Stimulated activated CD8-positive, alpha-beta memory T cell treated with anti-CD3 and anti-CD28 coated beads, Interleukin-4, amount 100 ng/mL, for 48 hours (primary cell): Measurements from ENCODE around the gene CARNS1.

Experiments
- DNase-seq: peaks from one replicate; pipeline ENCODE4 v3.0.0-alpha.2; 2020

CARNS1 gene

DNA sequence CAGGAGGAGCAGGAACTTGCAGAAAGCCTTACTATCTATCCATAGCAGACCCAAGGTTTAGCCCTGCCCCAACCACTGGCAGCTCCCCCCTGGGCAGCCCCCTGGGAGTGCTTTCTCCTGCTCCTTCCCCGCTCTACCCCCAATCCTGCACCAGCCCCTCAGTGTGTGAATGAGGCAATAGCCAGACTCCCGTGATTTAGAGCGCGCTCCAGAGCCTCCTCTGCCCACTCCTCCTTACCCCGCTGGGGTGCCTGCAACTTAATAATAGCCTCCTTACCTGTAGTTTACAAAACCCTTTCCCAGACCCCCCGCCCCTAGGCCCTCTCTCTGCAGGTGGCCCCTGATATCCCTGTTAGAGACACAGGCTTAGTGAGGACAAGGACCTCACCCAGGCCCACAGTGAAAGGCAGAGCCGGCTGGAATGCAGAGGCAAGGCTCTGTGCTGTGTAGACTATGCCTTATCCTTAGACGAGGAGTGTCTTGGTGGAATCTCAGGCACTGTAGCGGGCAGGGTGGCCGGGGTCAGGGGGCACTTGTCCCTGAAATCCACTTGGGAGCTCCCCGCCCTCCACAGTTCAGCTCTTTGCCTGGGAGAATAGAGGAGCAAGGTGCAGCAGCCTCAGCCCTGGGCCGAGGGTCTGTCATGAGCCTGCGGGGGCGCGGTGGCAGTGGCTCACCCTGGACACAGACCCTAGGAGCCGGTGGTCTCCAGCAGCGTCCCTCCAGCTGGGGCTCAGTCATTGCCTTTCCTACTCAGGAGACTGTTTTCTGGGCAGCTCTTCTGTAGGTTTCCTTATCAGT lies 4.3 kb upstream of the CARNS1 start:
- DNase-seq: no peak

DNA sequence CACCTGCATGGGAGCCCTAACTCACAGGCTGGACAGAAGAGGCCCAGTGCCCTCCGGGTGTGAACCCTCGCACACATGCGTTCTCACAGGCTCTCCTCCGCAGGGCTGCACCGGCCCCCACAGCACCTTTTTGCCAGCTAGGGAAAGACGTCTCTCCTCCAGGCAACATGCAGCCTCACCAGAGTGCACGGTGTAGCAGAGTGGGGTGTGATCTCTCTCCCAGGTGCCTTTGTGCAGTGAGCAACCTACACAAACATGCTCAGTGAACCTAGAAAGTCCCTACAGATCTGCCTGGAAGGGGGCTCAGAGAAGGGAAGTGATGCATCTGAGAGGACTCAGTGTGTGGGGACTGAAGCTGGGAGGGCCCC lies 3.7 kb upstream of the CARNS1 start:
- no peak for DNase-seq

DNA sequence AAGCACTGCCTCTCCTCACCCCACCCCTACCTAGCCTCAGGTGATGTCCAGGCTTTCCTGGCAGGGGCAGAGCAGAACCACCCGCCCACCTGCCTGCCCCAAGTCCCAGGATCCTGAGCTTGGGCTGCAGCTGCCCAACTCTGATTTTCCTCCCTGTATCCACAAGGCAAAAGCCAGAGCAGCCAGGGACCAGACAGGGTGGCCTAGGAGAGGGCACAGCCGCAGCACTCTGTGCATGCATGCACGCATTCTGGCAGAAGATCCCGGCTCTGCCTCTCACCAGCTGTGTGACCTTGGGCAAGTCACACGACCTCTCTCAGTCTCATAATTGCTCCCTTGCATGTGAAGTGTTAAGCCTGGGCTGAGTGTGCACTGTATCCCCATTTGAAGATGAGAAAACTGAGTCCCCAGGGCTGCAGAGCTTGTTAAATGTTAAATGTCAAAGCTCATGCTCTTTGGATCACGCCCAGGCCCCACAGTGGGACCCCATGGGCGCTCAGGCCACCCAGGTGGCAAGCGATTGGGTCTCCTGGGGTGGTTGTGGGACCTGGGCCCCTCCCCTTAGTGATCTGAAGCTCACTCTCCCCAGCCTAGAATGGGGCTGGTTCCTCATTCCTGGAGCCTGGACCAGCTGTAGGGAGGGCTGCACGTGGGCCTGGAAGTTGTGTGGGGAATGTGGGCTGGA lies 2.8 kb upstream of the CARNS1 start:
- no peak for DNase-seq

DNA sequence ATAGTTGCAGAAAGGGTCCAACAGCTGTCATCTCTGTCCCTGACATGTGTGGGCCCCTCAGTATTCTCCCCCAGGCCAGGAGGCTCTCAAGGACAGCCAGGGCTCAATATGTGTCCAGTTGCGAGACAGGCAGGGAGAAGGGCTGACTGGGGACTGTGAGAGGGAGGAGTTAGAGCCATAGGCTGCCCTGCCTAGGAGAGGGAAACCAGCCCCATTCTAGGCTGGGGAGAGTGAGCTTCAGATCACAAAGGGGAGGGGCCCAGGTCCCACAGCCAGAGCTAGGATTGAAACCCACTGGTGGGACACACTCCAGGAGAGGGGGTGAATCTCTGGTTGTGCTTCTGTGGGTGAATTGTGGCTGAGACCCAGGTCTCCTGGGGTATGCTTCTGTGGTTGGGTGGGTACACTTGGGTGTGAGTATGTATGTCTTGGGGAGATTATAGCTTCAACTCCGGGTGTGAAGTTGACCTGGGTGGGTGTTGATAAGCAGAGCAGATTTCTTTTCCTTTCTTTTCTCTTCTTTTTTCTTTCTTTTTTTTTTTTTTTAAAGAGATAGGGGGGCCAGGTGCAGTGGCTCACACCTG lies 2.1 kb upstream of the CARNS1 start:
- no peak for DNase-seq

DNA sequence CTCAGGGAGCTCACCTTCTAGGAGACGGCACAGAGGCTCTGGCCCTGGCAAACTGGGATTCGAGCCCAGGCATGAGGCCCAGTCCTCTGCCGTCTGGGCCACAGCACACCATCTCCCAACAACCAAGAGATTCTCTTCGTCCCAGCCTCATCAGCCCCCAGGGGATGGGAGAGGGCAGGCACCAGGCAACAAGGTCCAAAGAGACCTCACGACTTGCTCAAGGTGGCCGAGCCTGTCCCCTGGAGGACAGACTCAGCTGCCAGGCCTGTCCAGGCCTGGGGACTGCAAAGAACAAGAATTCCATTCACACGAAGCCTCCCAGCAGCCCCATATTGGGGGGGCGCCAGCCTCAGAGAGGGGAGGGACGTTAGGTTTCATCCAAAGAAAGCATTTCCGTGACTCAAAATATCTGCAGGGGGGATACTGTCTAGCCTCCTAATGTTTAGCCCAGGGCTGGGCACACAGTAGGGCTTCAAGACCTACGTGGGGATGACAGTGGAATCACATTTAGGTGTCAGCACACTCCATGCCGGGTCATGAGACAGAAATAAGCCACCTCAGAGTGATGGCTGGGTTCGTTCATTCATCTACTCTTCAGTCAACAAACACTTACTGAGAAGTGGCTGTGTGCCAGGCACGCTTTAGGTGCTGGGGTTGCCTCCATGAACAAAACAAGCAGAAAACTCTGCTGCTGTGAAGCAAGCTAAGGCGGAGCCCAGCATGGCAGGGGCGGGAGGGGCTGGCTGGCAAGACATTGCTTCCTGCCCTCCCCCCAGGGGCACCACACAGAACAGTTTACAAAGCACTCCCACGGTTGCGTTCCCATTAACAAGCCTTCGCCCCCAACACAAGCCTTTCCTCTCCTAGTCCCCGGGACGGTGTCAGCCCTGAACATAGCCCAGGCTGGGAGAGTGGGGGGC lies 1.2 kb downstream of the CARNS1 start:
- peak; percentile 66 for DNase-seq

DNA sequence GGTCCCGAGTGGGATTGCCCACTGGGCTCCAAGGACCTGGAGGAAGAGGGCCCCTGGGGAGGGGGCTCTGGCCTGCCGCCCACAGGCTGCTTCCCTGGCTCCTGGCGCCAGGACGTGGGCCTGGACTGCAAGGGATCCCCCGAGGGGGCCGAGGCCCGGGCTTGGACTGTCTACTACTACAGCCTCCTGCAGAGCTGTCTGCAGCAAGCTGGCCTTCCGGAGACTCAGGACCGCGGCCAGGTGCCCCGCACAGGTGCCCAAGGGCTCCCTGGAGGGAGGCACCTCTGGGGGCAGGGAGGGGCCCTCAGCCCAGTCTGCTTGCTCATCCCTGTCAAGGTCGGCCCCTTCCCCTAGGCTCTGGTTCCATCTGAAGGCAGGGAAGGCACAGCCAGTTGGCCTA lies 1.9 kb downstream of the CARNS1 start:
- no peak for DNase-seq

DNA sequence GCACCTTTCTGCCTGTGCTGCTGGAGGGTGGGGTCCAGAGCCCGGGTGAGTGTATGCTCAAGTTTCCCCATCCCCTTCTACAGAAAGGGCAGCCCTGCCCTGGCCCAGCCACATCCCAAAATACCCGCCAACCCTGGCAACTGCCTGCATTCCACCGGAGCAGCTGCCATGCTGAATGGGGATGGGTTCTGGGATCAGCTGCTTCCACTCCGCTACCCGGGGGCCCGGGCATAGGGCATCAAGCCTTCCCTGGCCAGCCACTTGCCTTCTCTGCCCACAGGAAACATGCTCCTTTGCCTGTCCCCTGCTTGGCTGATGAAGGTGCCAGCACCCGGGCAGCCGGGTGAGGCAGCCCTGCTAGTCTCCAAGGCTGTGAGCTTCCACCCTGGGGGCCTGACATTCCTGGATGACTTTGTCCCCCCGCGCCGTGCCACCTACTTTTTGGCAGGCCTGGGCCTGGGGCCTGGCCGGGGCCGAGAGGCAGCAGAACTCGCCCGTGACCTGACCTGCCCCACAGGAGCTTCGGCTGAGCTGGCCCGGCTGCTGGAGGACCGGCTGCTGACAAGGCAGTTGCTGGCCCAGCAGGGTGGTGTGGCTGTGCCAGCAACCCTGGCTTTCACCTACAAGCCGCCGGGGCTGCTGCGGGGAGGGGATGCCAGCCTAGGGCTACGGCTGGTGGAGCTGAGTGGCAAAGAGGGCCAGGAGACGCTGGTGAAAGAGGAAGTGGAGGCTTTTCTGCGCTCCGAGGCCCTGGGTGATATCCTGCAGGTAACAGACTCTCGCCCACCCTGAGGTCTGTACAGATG lies 3.2 kb downstream of the CARNS1 start:
- DNase-seq: peak; percentile 52

DNA sequence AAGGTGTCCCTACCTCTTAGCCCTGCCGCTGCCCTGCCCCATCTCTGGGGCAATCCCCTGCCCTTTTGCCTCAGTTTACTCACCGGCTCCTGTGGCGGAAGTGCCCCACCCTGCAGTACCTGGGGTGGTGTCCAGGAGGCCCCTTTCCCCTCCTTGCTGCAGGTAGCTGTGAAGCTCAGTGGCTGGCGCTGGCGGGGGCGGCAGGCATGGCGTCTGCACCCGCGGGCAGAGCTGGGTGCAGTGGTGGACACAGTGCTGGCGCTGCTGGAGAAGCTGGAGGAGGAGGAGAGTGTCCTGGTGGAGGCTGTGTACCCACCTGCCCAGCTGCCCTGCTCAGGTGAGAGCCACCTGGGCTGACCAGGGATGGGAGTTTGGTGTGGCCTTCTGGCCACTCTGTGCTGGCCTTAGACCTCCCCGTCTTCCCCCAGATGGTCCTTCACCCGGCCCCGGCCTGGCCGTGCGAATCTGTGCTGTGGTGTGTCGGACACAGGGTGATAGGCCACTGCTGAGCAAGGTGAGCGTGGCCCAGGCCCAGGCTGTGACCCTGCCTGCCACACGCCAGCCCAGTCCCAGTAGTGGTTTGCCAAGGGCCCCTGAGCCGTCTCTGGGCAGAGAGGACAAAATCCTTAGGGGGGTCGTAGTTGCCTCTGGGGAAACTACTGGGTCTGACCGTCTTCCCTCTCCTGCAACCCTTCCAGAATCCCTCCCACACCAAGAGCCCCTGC lies 4.0 kb downstream of the CARNS1 start:
- DNase-seq: peak; percentile 33

DNA sequence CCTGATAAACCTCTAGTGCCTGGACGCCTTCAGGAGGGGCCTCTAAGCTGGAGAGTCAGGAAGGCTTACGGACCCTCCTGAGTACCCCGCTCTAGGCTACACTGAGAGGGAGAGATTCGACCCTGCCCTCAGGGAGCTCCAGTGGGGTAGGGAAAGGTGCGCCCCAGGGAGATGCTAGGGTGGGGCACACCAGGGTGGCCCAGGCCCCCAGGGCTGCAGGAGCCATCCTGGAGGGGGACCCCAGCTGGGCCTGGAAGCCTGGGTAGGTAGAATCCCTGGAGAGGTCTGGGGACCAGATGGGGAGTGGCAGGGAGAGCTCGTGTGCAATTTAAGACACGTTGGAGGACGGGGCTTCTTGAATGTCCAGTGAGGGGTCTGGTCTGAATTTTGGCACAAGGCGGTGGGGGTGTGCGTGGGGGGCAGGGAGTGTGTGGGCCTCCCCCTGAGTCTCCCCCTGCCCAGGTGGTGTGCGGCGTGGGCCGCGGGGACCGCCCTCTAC lies 4.7 kb downstream of the CARNS1 start:
- peak; percentile 36 for DNase-seq

DNA sequence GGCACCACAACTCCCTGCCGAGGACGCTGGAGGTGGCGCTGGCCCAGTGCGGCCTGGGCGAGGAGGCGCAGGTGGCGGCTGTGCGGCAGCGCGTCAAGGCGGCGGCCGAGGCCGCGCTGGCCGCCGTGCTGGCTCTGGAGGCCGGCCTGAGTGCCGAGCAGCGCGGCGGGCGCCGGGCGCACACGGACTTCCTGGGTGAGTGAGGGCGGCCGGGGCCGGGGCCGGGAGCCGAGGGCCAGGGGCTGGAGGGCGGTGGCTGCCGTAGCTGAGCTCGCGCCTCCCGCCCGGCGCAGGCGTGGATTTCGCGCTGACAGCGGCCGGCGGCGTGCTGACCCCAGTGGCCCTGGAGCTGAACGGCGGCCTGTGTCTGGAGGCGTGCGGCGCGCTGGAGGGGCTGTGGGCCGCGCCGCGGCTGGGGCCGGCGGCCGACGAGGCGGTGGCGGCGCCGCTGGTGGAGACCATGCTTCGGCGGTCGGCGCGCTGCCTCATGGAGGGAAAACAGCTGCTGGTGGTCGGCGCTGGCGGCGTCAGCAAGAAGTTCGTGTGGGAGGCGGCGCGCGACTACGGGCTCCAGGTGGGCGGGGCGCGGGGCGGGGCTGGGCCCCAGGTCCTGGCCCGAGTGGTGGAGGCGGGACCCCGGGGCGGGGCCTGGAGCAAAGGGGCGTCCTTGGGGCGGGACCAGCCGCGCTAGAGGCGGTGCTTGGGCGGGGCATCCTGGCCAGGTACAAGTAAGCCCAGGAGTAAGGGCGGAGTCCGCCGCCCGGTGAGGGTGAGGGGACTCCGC lies 5.4 kb downstream of the CARNS1 start:
- peak; percentile 99 for DNase-seq

DNA sequence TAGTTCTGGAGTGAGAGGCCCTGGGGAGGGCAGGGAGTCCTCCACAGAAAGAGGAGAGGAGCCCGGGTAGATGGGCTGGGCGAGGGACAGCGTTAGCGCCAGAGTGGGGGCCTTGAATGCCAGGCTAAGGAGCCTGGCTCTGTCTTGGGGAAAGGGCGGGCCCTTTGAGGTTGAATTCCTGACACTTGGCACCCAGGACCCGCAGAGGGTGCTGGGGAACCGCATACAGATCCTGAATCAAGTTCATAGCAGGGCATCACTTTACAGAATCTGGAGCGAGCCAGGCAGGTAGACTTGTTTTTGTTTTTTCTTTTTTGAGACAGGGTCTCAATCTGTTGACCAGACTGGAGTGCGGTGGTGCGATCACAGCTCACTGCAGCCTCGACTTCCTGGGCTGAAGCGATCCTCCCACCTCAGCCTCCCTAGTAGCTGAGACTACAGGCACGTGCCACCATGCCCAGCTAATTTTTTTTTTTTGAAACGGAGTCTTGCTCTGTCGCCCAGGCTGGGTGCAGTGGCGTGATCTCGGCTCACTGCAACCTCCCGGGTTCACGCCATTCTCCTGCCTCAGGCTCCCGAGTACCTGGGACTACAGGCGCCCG lies 6.1 kb downstream of the CARNS1 start:
- DNase-seq: no peak

DNA sequence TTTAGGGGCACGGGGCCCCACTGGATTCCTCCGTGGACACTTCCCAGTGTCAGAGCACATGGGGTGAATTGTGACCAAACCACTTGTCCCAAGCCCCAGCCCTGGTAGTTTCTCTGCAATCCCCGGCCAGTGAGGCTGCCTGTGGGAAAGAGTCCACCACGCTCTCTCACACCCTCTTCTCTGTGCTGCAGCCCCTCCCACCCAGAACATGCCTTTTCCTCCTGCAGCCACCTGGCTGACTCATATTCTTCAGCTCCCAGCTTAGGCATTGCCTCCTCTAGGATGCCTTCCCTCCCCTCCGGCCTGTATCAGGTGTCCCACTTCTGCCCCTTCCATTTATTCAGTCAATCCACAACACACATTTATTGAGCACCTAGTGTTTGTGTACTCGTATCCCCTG lies 7.4 kb downstream of the CARNS1 start:
- no peak for DNase-seq

DNA sequence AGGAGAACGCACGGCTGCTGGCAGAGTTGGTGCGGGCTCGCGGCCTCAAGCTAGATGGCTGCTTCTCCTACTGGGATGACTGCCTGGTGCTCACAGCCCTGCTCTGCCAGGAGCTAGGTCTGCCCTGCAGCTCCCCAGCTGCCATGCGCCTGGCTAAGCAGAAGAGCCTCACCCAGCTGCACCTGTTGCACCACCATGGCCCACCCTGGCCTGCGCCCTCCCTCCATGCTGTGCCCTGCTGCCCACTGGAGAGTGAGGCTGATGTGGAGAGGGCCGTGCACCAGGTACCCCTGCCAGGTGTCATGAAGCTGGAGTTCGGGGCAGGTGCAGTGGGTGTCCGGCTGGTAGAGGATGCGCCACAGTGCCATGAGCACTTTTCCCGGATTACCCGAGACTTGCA lies 8.0 kb downstream of the CARNS1 start:
- DNase-seq: no peak

DNA sequence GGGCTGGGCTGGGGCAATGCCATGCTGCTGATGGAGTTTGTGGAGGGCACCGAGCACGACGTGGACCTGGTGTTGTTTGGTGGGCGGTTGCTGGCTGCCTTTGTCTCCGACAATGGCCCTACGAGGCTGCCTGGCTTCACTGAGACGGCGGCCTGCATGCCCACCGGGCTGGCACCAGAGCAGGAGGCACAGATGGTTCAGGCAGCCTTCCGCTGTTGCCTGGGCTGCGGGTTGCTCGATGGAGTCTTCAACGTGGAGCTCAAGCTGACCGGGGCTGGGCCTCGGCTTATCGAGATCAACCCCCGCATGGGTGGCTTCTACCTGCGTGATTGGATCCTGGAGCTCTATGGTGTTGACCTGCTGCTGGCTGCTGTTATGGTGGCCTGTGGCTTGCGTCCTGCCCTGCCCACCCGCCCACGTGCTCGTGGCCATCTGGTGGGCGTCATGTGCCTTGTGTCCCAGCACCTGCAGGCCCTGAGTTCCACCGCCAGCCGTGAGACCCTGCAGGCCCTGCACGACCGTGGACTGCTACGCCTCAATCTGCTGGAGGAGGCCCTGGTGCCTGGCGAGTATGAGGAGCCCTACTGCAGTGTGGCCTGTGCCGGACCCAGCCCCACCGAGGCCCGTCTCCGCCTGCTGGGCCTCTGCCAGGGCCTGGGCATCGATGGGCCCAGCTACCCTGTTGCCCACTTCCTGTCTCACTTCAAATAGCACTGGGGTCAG lies 8.6 kb downstream of the CARNS1 start:
- DNase-seq: no peak

DNA sequence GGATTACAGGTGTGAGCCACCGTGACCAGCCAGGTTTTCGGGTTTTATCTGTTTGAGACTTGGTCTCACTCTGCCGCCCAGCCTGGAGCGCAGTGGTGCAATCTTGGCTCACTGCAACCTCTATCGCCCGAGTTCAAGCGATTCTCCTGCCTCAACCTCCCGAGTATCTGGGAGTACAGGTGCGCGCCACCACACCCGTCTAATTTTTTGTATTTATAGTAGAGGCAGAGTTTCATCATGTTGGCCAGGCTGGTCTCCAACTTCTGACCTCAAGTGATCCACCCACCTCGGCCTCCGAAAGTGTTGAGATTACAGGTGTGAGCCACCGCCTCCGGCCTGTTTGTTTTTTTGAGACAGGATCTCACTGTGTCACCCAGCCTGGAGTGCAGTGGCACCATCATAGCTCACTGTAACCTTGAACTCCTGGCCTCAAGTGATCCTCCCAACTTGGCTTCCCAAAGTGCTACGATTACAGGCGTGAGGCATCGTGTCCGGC lies 11.9 kb downstream of the CARNS1 start:
- DNase-seq: peak; percentile 51

DNA sequence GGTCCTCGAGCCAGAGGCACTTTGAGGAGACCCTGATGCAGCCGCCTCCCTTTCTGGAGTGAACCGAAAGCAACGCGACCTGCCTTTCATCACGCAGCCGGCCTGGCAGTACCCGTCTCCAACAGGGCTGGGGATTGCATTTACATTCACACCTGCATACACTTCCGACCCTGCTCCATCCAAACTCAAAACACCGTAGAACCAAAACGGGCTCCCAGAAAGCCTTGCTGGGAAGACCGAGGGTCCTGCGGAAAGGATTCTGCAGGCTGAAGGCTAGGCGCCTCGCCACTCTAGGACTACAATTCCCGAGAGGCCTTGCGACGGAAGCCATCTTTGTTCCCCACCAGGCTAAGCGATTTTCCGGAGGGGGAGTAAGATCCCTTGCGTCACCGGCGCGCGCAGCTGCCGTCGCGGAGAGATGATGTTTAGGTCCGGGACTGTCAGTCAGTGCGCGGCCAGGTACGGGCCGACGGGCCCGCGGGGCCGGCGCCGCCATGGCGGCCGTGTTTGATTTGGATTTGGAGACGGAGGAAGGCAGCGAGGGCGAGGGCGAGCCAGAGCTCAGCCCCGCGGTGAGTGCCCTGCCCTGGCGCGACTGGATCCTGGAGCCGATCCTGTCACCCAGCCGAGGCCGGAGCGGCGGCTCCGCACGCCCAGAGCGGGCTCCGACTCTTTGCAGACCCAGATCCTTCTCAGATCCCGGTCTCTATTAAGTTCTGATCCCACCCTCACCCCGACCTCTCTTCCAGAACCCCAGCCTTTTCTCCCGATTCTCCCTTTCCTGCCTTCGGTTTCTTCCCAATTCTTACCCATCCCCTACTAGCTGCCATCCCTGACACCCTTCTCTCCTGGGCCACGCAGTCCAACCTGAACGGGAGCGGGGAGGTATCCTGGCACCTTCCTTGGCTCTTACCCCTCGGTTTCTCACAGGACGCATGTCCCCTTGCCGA lies 12.8 kb downstream of the CARNS1 start, which contains the start of gene RPS6KB2:
RPS6KB2 (plus strand) TSS at position 443 of the 950 bp plus-strand sequence; CDS start at position 495, 52 bp downstream.
- peak; percentile 100 for DNase-seq

DNA sequence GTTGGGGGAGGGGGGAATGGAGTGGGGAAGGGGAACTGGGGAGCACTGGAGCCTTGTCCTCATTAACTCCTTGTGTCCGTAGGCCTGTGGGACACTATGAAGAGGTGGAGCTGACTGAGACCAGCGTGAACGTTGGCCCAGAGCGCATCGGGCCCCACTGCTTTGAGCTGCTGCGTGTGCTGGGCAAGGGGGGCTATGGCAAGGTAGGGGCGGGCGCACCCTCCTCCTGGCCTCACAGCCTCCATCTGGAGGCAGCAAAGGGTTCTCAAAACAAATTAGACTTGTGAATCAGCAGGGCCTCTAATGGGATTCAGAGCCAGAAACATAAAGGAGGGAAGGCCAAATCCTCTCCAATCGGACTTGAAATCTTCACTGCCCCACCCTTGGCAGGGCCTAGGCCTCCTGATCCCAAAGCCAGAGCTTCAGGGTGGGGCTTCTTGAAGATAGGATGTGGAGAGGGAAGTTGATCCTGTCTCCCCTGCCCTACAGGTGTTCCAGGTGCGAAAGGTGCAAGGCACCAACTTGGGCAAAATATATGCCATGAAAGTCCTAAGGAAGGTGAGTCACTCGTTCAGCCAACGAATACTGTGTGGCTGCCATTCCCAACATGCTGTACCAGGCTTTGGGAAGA lies 13.7 kb downstream of the CARNS1 start:
- no peak for DNase-seq
